RWPE2 (cell line): ENCODE data around the gene NRG3.
A peak's percentile ranks its signal among the peaks of the same experiment; 100 is the strongest.

Experiments used
- ATAC-seq: fragments of 200-7000 bp; cut with Tn5 transposase; 3 replicates; pipeline ENCODE4 v1.9.1; 2021; ENCODE audit warnings: low read depth
- DNase-seq: peaks from one replicate; pipeline ENCODE4 v3.0.0-alpha.2; 2020; ENCODE audit warnings: low spot score
- H3K27ac ChIP-seq: fragments of 450-650 bp; 2 replicates; pipeline ENCODE4 v1.5.1; 2017; ENCODE audit warnings: mild to moderate bottlenecking; ENCODE audit not compliant: poor library complexity, severe bottlenecking
- H3K27me3 ChIP-seq: fragments of 250-450 bp; sonication (Bioruptor Pico); 2 replicates; pipeline ENCODE4 v1.5.1; 2021; ENCODE audit warnings: mild to moderate bottlenecking, moderate library complexity; ENCODE audit not compliant: insufficient read depth, poor library complexity, severe bottlenecking
- H3K36me3 ChIP-seq: fragments of 250-450 bp; sonication (Bioruptor Pico); 2 replicates; pipeline ENCODE4 v1.5.1; 2020; ENCODE audit warnings: low read depth, mild to moderate bottlenecking, moderate library complexity
- H3K4me1 ChIP-seq: fragments of 250-450 bp; sonication (Bioruptor Pico); 2 replicates; pipeline ENCODE4 v1.5.1; 2021; ENCODE audit warnings: mild to moderate bottlenecking, moderate library complexity; ENCODE audit not compliant: insufficient read depth, poor library complexity, severe bottlenecking
- H3K4me3 ChIP-seq: fragments of 250-450 bp; sonication (Bioruptor Pico); 2 replicates; pipeline ENCODE4 v1.5.1; 2021; ENCODE audit warnings: mild to moderate bottlenecking, moderate library complexity; ENCODE audit not compliant: severe bottlenecking
- H3K9me3 ChIP-seq: fragments of 250-450 bp; sonication (Bioruptor Pico); 2 replicates; pipeline ENCODE4 v1.5.1; 2021; ENCODE audit warnings: mild to moderate bottlenecking, moderate library complexity; ENCODE audit not compliant: severe bottlenecking
- TF ChIP-seq, protein P1 (sequence below): fragments of 450-650 bp; IDR thresholded peaks from one replicate; pipeline ENCODE4 v1.5.1; 2017; ENCODE audit warnings: mild to moderate bottlenecking, moderate library complexity; ENCODE audit not compliant: poor library complexity, severe bottlenecking

The NRG3 gene

DNA sequence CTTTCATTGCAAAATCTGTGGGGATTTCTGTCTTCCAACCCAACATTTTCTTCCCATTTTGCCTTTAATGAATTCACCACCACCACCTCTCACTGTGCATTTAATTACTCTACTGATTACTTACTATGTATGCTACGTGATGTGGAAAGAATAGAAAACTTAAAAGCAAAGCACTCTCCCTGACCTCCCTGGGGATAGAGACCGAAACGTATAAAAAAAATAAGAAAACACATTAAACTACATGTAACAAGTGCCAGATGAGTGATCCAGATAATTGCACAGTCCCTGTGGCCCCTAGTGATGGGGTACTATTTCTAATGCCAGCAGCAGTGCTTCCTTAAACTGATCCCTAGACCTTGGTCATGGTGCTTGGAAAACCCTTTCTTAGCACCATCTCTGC, 478.4 kb downstream of the NRG3 start:
- TF ChIP-seq, protein P1, sequence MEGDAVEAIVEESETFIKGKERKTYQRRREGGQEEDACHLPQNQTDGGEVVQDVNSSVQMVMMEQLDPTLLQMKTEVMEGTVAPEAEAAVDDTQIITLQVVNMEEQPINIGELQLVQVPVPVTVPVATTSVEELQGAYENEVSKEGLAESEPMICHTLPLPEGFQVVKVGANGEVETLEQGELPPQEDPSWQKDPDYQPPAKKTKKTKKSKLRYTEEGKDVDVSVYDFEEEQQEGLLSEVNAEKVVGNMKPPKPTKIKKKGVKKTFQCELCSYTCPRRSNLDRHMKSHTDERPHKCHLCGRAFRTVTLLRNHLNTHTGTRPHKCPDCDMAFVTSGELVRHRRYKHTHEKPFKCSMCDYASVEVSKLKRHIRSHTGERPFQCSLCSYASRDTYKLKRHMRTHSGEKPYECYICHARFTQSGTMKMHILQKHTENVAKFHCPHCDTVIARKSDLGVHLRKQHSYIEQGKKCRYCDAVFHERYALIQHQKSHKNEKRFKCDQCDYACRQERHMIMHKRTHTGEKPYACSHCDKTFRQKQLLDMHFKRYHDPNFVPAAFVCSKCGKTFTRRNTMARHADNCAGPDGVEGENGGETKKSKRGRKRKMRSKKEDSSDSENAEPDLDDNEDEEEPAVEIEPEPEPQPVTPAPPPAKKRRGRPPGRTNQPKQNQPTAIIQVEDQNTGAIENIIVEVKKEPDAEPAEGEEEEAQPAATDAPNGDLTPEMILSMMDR: no peak
- Histone ChIP-seq H3K9me3 (peaks cover 4% of the 10 kb centered on the region), H3K4me1 (no peaks in the 10 kb centered on the region), H3K4me3 (no peak overlapping the region), H3K36me3 (no peaks in the 10 kb centered on the region), H3K27ac (no peak overlapping the region), H3K27me3 (no peaks in the 10 kb centered on the region)
- ATAC-seq: no peak
- no peak for DNase-seq

DNA sequence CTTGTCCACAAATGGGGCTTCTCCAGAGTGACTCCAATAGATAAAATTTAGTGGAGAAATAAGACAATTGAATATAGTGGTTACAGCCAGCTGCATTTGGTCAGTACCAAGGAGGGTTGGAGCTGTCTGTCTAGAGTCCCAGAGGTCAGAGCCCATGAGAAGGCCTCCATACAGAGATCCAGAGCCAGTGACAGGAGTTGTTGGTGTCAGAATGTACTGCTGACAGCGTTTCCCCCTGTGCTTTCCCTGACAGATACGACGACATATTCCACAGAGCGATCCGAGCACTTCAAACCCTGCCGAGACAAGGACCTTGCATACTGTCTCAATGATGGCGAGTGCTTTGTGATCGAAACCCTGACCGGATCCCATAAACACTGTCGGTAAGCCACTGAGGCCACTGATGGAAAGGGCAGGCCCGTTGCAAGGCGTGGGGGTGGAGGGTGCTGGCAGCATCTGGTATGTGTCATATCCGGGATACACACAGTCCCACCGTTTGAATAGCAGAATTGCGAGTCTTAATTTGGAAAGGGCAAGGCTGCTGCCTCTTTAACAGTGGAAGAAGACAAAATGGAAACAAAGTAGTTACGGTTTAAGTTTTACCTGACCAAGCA, 483.6 kb downstream of the NRG3 start:
- H3K9me3 ChIP-seq: peaks cover 5% of the 10 kb centered on the region
- no peak for DNase-seq
- TF ChIP-seq, protein P1: no peak

DNA sequence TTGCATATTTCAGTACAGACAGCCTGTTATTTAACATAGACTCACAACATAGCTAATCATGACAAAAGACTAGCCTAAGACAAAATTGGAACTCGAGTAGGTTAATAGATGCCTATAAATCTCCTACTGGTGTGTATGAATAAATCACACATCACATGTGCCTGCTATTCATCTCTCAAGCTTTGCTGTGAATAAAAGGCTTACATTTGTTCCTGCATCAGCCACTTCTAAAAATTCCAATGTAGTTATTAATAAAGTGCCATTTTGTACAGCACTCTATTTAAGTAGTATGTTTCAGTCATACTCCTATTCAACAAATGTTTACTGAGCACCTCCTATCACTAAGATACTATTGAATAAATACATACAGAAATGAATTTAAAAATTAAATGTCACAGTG, 486.3 kb downstream of the NRG3 start:
- Histone ChIP-seq H3K9me3 (peaks cover 4% of the 10 kb centered on the region), H3K27me3 (no peaks in the 10 kb centered on the region), H3K36me3 (no peaks in the 10 kb centered on the region), H3K4me1 (no peaks in the 10 kb centered on the region), H3K4me3 (no peak overlapping the region), H3K27ac (no peak overlapping the region)
- TF ChIP-seq, protein P1: no peak
- DNase-seq (no peak), ATAC-seq (no peak)

More for the DNA sequence above, 483.6 kb downstream of the NRG3 start:
- no peak overlapping the region for H3K27ac ChIP-seq
- no peaks in the 10 kb centered on the region for H3K27me3 ChIP-seq
- H3K36me3 ChIP-seq: no peaks in the 10 kb centered on the region
- H3K4me1 ChIP-seq: no peaks in the 10 kb centered on the region
- peak; percentile 57; the same call in 2 of the 3 replicates for ATAC-seq
- no peak overlapping the region for H3K4me3 ChIP-seq

DNA sequence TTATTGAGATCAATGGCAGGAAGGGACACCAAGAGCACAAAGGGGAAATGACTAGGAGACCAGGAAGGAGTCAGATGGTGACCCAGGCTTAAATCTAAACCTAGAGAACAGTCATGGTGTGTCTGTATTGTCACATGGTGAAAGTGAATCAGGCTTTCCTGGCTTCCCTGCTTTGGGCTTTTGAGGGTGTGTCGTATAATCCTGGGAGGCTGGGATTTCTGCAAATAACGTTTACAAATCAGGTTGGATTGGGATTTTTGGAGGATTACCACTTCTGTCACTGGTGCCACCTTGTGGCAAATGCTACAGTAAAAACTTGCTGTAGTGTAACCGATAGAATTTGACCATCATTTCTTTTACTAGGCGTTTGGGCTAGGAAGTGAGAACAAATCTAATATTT, 502.6 kb downstream of the NRG3 start:
- Histone ChIP-seq H3K4me1 (no peaks in the 10 kb centered on the region), H3K9me3 (peaks cover 2% of the 10 kb centered on the region), H3K36me3 (no peaks in the 10 kb centered on the region), H3K27me3 (no peaks in the 10 kb centered on the region), H3K27ac (no peak overlapping the region), H3K4me3 (no peak overlapping the region)
- ATAC-seq: no peak
- no peak for DNase-seq
- TF ChIP-seq, protein P1: peak; percentile 37

DNA sequence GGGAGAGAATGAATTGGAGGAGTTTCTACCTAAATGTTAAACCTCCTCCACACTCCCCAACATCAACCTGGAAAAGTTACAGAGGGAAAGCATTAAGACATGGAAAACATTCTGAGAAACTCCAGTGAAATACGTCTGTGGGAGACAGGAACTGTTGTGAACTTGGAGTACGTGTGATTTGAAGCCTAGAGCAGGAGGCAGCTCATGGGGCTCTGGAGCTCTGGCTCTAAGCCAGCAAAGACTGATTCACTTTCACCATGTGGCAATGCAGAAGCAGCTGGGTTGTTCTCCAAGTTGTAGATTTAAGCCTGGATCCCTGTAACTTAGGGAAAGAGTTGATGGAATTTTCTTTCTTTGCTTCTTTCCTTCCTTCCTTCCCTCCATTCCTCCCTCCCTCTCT, 503.2 kb downstream of the NRG3 start:
- peak; percentile 51; the same call in 1 of the 3 replicates for ATAC-seq
- TF ChIP-seq, protein P1: no peak
- Histone ChIP-seq H3K4me1 (no peaks in the 10 kb centered on the region), H3K36me3 (no peaks in the 10 kb centered on the region), H3K4me3 (no peak overlapping the region), H3K27me3 (no peaks in the 10 kb centered on the region), H3K9me3 (peaks cover 2% of the 10 kb centered on the region), H3K27ac (no peak overlapping the region)
- no peak for DNase-seq
